ENCODE data around the gene HUS1B.

DNA sequence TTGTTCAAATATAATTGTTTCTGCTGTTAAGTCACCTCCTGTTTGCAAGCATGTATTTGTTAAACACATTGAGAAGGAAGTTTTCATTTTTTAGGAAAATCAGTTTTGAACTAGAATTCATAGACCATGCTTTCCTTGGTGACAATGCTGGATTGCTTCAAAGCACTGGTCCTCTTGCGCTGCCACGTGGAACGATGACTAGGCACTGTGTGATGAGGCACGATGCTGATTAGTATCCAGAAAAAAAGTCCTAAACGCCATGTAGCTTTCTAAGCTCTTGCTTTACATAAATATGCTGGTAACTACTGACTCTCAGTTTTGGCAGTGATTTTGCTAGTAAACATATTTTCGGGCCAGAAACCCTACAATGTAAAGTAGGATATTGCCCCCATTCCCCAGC, 47.1 kb upstream of the HUS1B start:
- TF ChIP-seq, protein P1, sequence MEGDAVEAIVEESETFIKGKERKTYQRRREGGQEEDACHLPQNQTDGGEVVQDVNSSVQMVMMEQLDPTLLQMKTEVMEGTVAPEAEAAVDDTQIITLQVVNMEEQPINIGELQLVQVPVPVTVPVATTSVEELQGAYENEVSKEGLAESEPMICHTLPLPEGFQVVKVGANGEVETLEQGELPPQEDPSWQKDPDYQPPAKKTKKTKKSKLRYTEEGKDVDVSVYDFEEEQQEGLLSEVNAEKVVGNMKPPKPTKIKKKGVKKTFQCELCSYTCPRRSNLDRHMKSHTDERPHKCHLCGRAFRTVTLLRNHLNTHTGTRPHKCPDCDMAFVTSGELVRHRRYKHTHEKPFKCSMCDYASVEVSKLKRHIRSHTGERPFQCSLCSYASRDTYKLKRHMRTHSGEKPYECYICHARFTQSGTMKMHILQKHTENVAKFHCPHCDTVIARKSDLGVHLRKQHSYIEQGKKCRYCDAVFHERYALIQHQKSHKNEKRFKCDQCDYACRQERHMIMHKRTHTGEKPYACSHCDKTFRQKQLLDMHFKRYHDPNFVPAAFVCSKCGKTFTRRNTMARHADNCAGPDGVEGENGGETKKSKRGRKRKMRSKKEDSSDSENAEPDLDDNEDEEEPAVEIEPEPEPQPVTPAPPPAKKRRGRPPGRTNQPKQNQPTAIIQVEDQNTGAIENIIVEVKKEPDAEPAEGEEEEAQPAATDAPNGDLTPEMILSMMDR (conservative IDR thresholded peaks at IDR 0.05; ENCODE audit: low read depth, low read length) = no peak
- TF ChIP-seq EZH2 (IDR thresholded peaks at IDR 0.05; ENCODE audit: low read length, unreplicated experiment) (no peak), EZH2phosphoT487 (IDR thresholded peaks at IDR 0.05; ENCODE audit: borderline replicate concordance, low read length) (no peak)

Measured in PC-3 (cell line).